Hypothalamus (tissue), 51 donors: Measurements from ENCODE around the gene LPAR3.
"Not testable (repeated sequence)": the region's sequence is repeated elsewhere in the genome, so short reads cannot be mapped to it uniquely, and the experiment has no call there.

ENCODE experiments used
- DNase-seq, 51 donors: peaks; one replicate each; lab custom pipeline; 2025; lab: John Stamatoyannopoulos, UW

Gene LPAR3

GRCh38 chr1:84892705-84893618 lies at the start of gene LPAR3:
LPAR3 (minus strand) TSS chr1:84893206; CDS start chr1:84866120, 27,086 bp downstream.
- DNase-seq, result no peak

- no peak for DNase-seq
Observed at GRCh38 chr1:84941843-84942242, 48.8 kb upstream of the LPAR3 start.

- peak in 1 of 51 donors; percentile 63 for DNase-seq
Observed at GRCh38 chr1:84940481-84940880, 47.5 kb upstream of the LPAR3 start.

GRCh38 chr1:84939761-84940160 lies 46.8 kb upstream of the LPAR3 start:
- DNase-seq, result no peak

GRCh38 chr1:84939151-84939550 lies 46.1 kb upstream of the LPAR3 start:
- no peak for DNase-seq

GRCh38 chr1:84936116-84936810 lies 43.3 kb upstream of the LPAR3 start:
- DNase-seq, result peak in 22 of 51 donors; percentile 1 to 74 (median 20)

GRCh38 chr1:84933011-84933611 lies 40.1 kb upstream of the LPAR3 start:
- DNase-seq, result no peak

GRCh38 chr1:84930831-84931230 lies 37.8 kb upstream of the LPAR3 start:
- no peak for DNase-seq

GRCh38 chr1:84930329-84930728 lies 37.3 kb upstream of the LPAR3 start:
- DNase-seq, result no peak

- DNase-seq, result no peak
Observed at GRCh38 chr1:84929581-84929980, 36.6 kb upstream of the LPAR3 start.

GRCh38 chr1:84928979-84929378 lies 36.0 kb upstream of the LPAR3 start:
- no peak for DNase-seq

GRCh38 chr1:84923317-84923716 lies 30.3 kb upstream of the LPAR3 start:
- no peak for DNase-seq

GRCh38 chr1:84920159-84920558 lies 27.2 kb upstream of the LPAR3 start:
- peak in 1 of 51 donors; percentile 35 for DNase-seq

- DNase-seq, result no peak
Observed at GRCh38 chr1:84919461-84919970, 26.5 kb upstream of the LPAR3 start.

GRCh38 chr1:84918726-84919336 lies 25.8 kb upstream of the LPAR3 start:
- no peak for DNase-seq

- DNase-seq, result no peak
Observed at GRCh38 chr1:84916897-84917296, 23.9 kb upstream of the LPAR3 start.

- no peak for DNase-seq
Observed at GRCh38 chr1:84913555-84913892, 20.5 kb upstream of the LPAR3 start.

- DNase-seq, result no peak
Observed at GRCh38 chr1:84912726-84913554, 19.9 kb upstream of the LPAR3 start.

GRCh38 chr1:84908746-84909464 lies 15.9 kb upstream of the LPAR3 start:
- not testable (repeated sequence) for DNase-seq
